DMS79 treated with DMSO at 0.1 percent for 48 hours (cell line): ENCODE data around the gene ZNF883.
"Not testable (repeated sequence)": the region's sequence is repeated elsewhere in the genome, so short reads cannot be mapped to it uniquely, and the experiment has no call there.

ENCODE experiments used
- DNase-seq: peaks from one replicate; lab custom pipeline; 2025; lab: John Stamatoyannopoulos, UW

Gene ZNF883

GRCh38 chr9:113011911-113012381 lies at the start of gene ZNF883:
TSS of gene ZNF883 (minus strand) at chr9:113012192.
- DNase-seq: peak; percentile 85

GRCh38 chr9:113061072-113061850 lies 49.3 kb upstream of the ZNF883 start:
- DNase-seq: not testable (repeated sequence)

- DNase-seq: not testable (repeated sequence)
Measured at GRCh38 chr9:113059581-113060284, 47.7 kb upstream of the ZNF883 start.

- DNase-seq: no peak
Measured at GRCh38 chr9:113057193-113057592, 45.2 kb upstream of the ZNF883 start.

GRCh38 chr9:113056191-113057106 lies 44.5 kb upstream of the ZNF883 start, which contains the start of gene ZFP37:
TSS of gene ZFP37 (minus strand) at chr9:113056724. CDS start at chr9:113056688, 36 bp downstream.
- DNase-seq: no peak

GRCh38 chr9:113042884-113043657 lies 31.1 kb upstream of the ZNF883 start:
- DNase-seq: no peak

GRCh38 chr9:113026200-113026599 lies 14.2 kb upstream of the ZNF883 start:
- no peak for DNase-seq

- no peak for DNase-seq
Measured at GRCh38 chr9:113018247-113018646, 6.3 kb upstream of the ZNF883 start.

GRCh38 chr9:113012492-113012891 lies 500 bp upstream of the ZNF883 start:
- no peak for DNase-seq

GRCh38 chr9:113005777-113006176 lies 6.2 kb downstream of the ZNF883 start:
- DNase-seq: no peak

GRCh38 chr9:112997236-112997941 lies 14.6 kb downstream of the ZNF883 start:
- no peak for DNase-seq

GRCh38 chr9:112971415-112971814 lies 40.6 kb downstream of the ZNF883 start:
- no peak for DNase-seq

GRCh38 chr9:112970939-112971338 lies 41.1 kb downstream of the ZNF883 start:
- DNase-seq: no peak

- DNase-seq: no peak
Measured at GRCh38 chr9:112969730-112970129, 42.3 kb downstream of the ZNF883 start.

- DNase-seq: no peak
Measured at GRCh38 chr9:112955550-112955949, 56.4 kb downstream of the ZNF883 start.

- DNase-seq: no peak
Measured at GRCh38 chr9:112945620-112946208, 66.3 kb downstream of the ZNF883 start.

GRCh38 chr9:112939418-112939817 lies 72.6 kb downstream of the ZNF883 start:
- DNase-seq: no peak

- no peak for DNase-seq
Measured at GRCh38 chr9:112933696-112934095, 78.3 kb downstream of the ZNF883 start.

GRCh38 chr9:112925058-112925641 lies 86.8 kb downstream of the ZNF883 start:
- DNase-seq: peak; percentile 39

- peak; percentile 10 for DNase-seq
Measured at GRCh38 chr9:112921549-112921948, 90.4 kb downstream of the ZNF883 start.
